ENCODE measurements around the gene ZNF343. TPM values are rescaled to one million over a fixed set of nuclear protein-coding genes. Genes with fewer than 3 reads are reported as not detected.
"Not testable (repeated sequence)": the region's sequence is repeated elsewhere in the genome, so short reads cannot be mapped to it uniquely, and the experiment has no call there.

ZNF343 gene
- total and polyA plus RNA-seq, 12 donors = 3.2 to 7.1 (median 5.0) TPM

- DNase-seq (peak in 1 of 2 donors; percentile 14), ATAC-seq (peak; percentile 36 to 73 (median 50))
- Histone ChIP-seq H3K9me3 (peaks cover 0 to 2% (median 0%) of the 10 kb centered on the region in 11 donors), H3K27me3 (peaks cover 0 to 4% (median 0%) of the 10 kb centered on the region in 7 donors), H3K27ac (peak overlapping the region in 9 of 10 donors; percentile 78 to 98 (median 91)), H3K4me3 (peak overlapping the region; percentile 66 to 97 (median 78)), H3K4me1 (peaks cover 0 to 19% (median 16%) of the 10 kb centered on the region in 9 donors), H3K36me3 (no peaks in the 10 kb centered on the region)
- no peak for TF ChIP-seq CTCF (IDR thresholded peaks at IDR 0.05)
- WGBS, 2 donors = 10 to 16% methylated on average over 22 of the region's 22 CpGs
- intact Hi-C loops (cut with DNase I) = loop anchor here in 1 of 10 donors (5.0 kb wide), 1 partner anchor 36 kb away; the partner anchor contains the start of gene SNRPB
Measured at GRCh38 chr20:2507875-2508630, 662 bp downstream of the ZNF343 start.

GRCh38 chr20:2507464-2507863, 1.3 kb downstream of the ZNF343 start:
- ATAC-seq (no peak), DNase-seq (no peak)
- Histone ChIP-seq H3K36me3 (no peaks in the 10 kb centered on the region), H3K4me3 (peak overlapping the region in 7 of 10 donors; percentile 74 to 97 (median 93)), H3K27me3 (peaks cover 0 to 4% (median 0%) of the 10 kb centered on the region in 7 donors), H3K4me1 (peaks cover 0 to 19% (median 16%) of the 10 kb centered on the region in 9 donors), H3K27ac (peak overlapping the region in 3 of 10 donors; percentile 89 to 98 (median 96)), H3K9me3 (peaks cover 0 to 7% (median 0%) of the 10 kb centered on the region in 11 donors)
- 71 to 75% methylated on average over 5 of the region's 5 CpGs for WGBS, 2 donors
- intact Hi-C loops (cut with DNase I) = loop anchor here in 1 of 10 donors (5.0 kb wide), 1 partner anchor 35 kb away; the partner anchor contains the start of gene SNRPB
- no peak for TF ChIP-seq CTCF (IDR thresholded peaks at IDR 0.05)

- ATAC-seq, H3K27me3 ChIP-seq, H3K4me3 ChIP-seq, H3K9me3 ChIP-seq, H3K36me3 ChIP-seq, H3K27ac ChIP-seq, DNase-seq: not testable (repeated sequence)
- H3K4me1 ChIP-seq = peaks cover 0 to 19% (median 16%) of the 10 kb centered on the region in 9 donors
- intact Hi-C loops (cut with DNase I) = loop anchor here in 1 of 10 donors (5.0 kb wide), 1 partner anchor 34 kb away; the partner anchor contains the start of gene SNRPB
- WGBS, 2 donors = 94 to 96% methylated on average over 3 of the region's 5 CpGs
Measured at GRCh38 chr20:2506426-2506825, 2.3 kb downstream of the ZNF343 start.

GRCh38 chr20:2504803-2505202, 3.9 kb downstream of the ZNF343 start:
- 77 to 84% methylated on average over 2 of the region's 2 CpGs for WGBS, 2 donors
- Histone ChIP-seq H3K36me3 (peaks cover 0 to 15% (median 6%) of the 10 kb centered on the region in 9 donors), H3K4me1 (peaks cover 0 to 19% (median 14%) of the 10 kb centered on the region in 9 donors)
- intact Hi-C loops (cut with DNase I) = loop anchor here in 1 of 10 donors (5.0 kb wide), 1 partner anchor 33 kb away; the partner anchor contains the start of gene SNRPB
- H3K27ac ChIP-seq, DNase-seq, H3K27me3 ChIP-seq, ATAC-seq, H3K4me3 ChIP-seq, H3K9me3 ChIP-seq: not testable (repeated sequence)

GRCh38 chr20:2502808-2503384, 5.8 kb downstream of the ZNF343 start:
- DNase-seq; H3K4me3 ChIP-seq; intact Hi-C loops (cut with DNase I); H3K4me1 ChIP-seq; H3K27ac ChIP-seq; ATAC-seq; H3K27me3 ChIP-seq; H3K9me3 ChIP-seq: not testable (repeated sequence)
- WGBS, 2 donors = 91 to 99% methylated on average over 2 of the region's 2 CpGs
- H3K36me3 ChIP-seq = peaks cover 0 to 32% (median 11%) of the 10 kb centered on the region in 9 donors

Measured in heart right ventricle (tissue), 16 donors.